WTC11 (cell line): ENCODE data around the gene C3orf85. TPM values are rescaled to one million over a fixed set of nuclear protein-coding genes. Genes with fewer than 3 reads are reported as not detected.

Experiments used
- ATAC-seq: fragments of 200-7000 bp; cut with Tn5 transposase; 2 replicates; pipeline ENCODE4 v1.10.0; 2021; ENCODE audit warnings: mild to moderate bottlenecking, moderate library complexity
- CTCF ChIA-PET: fragments of 300-600 bp; sonication (Branson Sonifier 250); formaldehyde crosslinking; loops from one replicate; lab custom pipeline; 2021; ENCODE audit warnings: antibody characterized with exemption; lab: Charles Lee
- POLR2A ChIA-PET: fragments of 350-600 bp; sonication (Branson Sonifier 250); formaldehyde crosslinking; loops from one replicate; lab custom pipeline; 2021; ENCODE audit warnings: antibody characterized with exemption; lab: Charles Lee
- DNase-seq: peaks from one replicate; pipeline ENCODE4 v3.0.0; 2021; ENCODE audit warnings: low spot score
- H3K27ac Mint-ChIP-seq: 2 replicates; pipeline ENCODE4 v1.8.0; 2021; ENCODE audit warnings: mixed read lengths
- H3K27me3 Mint-ChIP-seq: 2 replicates; pipeline ENCODE4 v1.8.0; 2021; ENCODE audit warnings: low read depth, mild to moderate bottlenecking, moderate library complexity, mixed read lengths
- H3K36me3 Mint-ChIP-seq: 2 replicates; pipeline ENCODE4 v1.8.0; 2021; ENCODE audit warnings: mixed read lengths
- H3K4me1 Mint-ChIP-seq: 2 replicates; pipeline ENCODE4 v1.8.0; 2022; ENCODE audit warnings: mixed read lengths
- H3K4me3 Mint-ChIP-seq: 2 replicates; pipeline ENCODE4 v1.8.0; 2021; ENCODE audit warnings: mild to moderate bottlenecking, moderate library complexity, mixed read lengths
- H3K9me3 Mint-ChIP-seq: 2 replicates; pipeline ENCODE4 v1.8.0; 2021; ENCODE audit warnings: mixed read lengths
- AR ChIP-seq: fragments of 250-450 bp; sonication (Bioruptor Pico); IDR thresholded peaks from 2 replicates; pipeline ENCODE4 v1.9.0; 2021; ENCODE audit warnings: mild to moderate bottlenecking
- ATF3 ChIP-seq: sonication (generic); formaldehyde crosslinking; conservative IDR thresholded peaks from 2 replicates; pipeline ENCODE4 v1.8.1; 2022; ENCODE audit warnings: mild to moderate bottlenecking, missing genetic modification reagents
- E2F4 ChIP-seq: sonication (generic); formaldehyde crosslinking; IDR thresholded peaks from 2 replicates; pipeline ENCODE4 v1.8.1; 2022; ENCODE audit warnings: low read depth, mild to moderate bottlenecking, moderate library complexity, missing genetic modification reagents, borderline replicate concordance
- E2F5 ChIP-seq: sonication (generic); formaldehyde crosslinking; IDR thresholded peaks from 2 replicates; pipeline ENCODE4 v1.8.1; 2022; ENCODE audit warnings: mild to moderate bottlenecking, moderate library complexity, missing genetic modification reagents
- ESRRA ChIP-seq: sonication (generic); formaldehyde crosslinking; IDR thresholded peaks from 2 replicates; pipeline ENCODE4 v1.8.1; 2022; ENCODE audit warnings: mild to moderate bottlenecking, missing genetic modification reagents, borderline replicate concordance
- GTF2I ChIP-seq: fragments of 250-450 bp; sonication (Bioruptor Pico); conservative IDR thresholded peaks from 2 replicates; pipeline ENCODE4 v1.4.0; 2021; ENCODE audit warnings: mild to moderate bottlenecking
- HMGXB4 ChIP-seq: sonication (generic); formaldehyde crosslinking; IDR thresholded peaks from 2 replicates; pipeline ENCODE4 v1.8.1; 2023; ENCODE audit warnings: mild to moderate bottlenecking, moderate library complexity, missing genetic modification reagents
- IRF2 ChIP-seq: sonication (generic); formaldehyde crosslinking; IDR thresholded peaks from 2 replicates; pipeline ENCODE4 v1.8.0; 2022; ENCODE audit warnings: low read depth, missing genetic modification reagents, borderline replicate concordance
- JAZF1 ChIP-seq: fragments of 250-450 bp; sonication (Bioruptor Pico); IDR thresholded peaks from 2 replicates; pipeline ENCODE4 v1.9.0; 2021; ENCODE audit warnings: moderate library complexity, mild to moderate bottlenecking, inconsistent platforms
- TEAD4 ChIP-seq: sonication (generic); formaldehyde crosslinking; IDR thresholded peaks from 2 replicates; pipeline ENCODE4 v1.8.0; 2022; ENCODE audit warnings: mild to moderate bottlenecking, missing genetic modification reagents
- ZNF121 ChIP-seq: sonication (generic); formaldehyde crosslinking; IDR thresholded peaks from 2 replicates; pipeline ENCODE4 v1.8.0; 2023; ENCODE audit warnings: missing genetic modification reagents
- ZNF396 ChIP-seq: fragments of 250-450 bp; sonication (Bioruptor Pico); IDR thresholded peaks from 2 replicates; pipeline ENCODE4 v1.8.0; 2021; ENCODE audit warnings: mild to moderate bottlenecking, moderate library complexity, borderline replicate concordance
- total RNA-seq: library from RNA; stranded (reverse); gene quantifications from 3 replicates; pipeline ENCODE4 v1.2.3, GENCODE V29; 2021
- TF ChIP-seq, protein P1 (sequence below): sonication (generic); formaldehyde crosslinking; IDR thresholded peaks from 2 replicates; pipeline ENCODE4 v1.8.1; 2023; ENCODE audit warnings: mild to moderate bottlenecking, missing genetic modification reagents, borderline replicate concordance
- TF ChIP-seq, protein P2 (sequence below): fragments of 250-450 bp; sonication (Bioruptor Pico); conservative IDR thresholded peaks from 2 replicates; pipeline ENCODE4 v1.9.0; 2021; ENCODE audit warnings: mild to moderate bottlenecking
- TF ChIP-seq, protein P3 (sequence below): sonication (generic); formaldehyde crosslinking; IDR thresholded peaks from 2 replicates; pipeline ENCODE4 v1.8.1; 2023; ENCODE audit warnings: mild to moderate bottlenecking, missing genetic modification reagents

The C3orf85 gene
- total RNA-seq, 1 experiment from 2014 or later, result not detected

DNA sequence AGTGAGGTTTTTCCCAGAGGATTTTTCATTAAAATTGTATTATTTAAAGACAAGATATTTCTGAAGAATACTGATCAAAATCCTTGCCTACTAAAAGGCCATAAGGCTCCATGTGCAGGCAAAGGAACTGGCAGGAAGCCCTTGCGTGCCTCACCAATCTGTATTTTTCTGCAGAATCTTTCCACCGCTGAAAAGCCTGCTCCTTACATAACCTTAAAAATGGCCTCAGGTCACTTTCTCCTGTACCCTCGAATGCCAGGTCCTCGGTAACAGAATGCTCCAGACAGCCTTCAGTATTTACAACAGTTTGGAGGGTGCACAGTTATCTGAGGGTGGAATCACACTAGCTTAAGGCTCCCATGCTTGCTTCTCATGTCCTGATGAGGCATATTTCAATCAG is 21.8 kb upstream of the C3orf85 start:
- H3K27me3 Mint-ChIP-seq, result no peaks in the 10 kb centered on the region
- CTCF ChIA-PET, result no interaction called here

More for the DNA sequence above, 21.8 kb upstream of the C3orf85 start:
- Mint-ChIP-seq H3K4me3 (no peak overlapping the region), H3K4me1 (no peaks in the 10 kb centered on the region), H3K27ac (no peak overlapping the region), H3K9me3 (no peaks in the 10 kb centered on the region), H3K36me3 (no peaks in the 10 kb centered on the region)
- ATAC-seq (no peak), DNase-seq (no peak)
- TF ChIP-seq E2F5 (CRISPR knock-in tag) (no peak), ESRRA (no peak), IRF2 (CRISPR knock-in tag) (no peak), HMGXB4 (CRISPR knock-in tag) (no peak), TEAD4 (CRISPR knock-in tag) (no peak), JAZF1 (no peak), GTF2I (no peak), ZNF121 (CRISPR knock-in tag) (no peak), AR (CRISPR knock-in tag) (no peak), ZNF396 (CRISPR knock-in tag) (no peak), ATF3 (no peak), E2F4 (CRISPR knock-in tag) (no peak)
- TF ChIP-seq, protein P1, sequence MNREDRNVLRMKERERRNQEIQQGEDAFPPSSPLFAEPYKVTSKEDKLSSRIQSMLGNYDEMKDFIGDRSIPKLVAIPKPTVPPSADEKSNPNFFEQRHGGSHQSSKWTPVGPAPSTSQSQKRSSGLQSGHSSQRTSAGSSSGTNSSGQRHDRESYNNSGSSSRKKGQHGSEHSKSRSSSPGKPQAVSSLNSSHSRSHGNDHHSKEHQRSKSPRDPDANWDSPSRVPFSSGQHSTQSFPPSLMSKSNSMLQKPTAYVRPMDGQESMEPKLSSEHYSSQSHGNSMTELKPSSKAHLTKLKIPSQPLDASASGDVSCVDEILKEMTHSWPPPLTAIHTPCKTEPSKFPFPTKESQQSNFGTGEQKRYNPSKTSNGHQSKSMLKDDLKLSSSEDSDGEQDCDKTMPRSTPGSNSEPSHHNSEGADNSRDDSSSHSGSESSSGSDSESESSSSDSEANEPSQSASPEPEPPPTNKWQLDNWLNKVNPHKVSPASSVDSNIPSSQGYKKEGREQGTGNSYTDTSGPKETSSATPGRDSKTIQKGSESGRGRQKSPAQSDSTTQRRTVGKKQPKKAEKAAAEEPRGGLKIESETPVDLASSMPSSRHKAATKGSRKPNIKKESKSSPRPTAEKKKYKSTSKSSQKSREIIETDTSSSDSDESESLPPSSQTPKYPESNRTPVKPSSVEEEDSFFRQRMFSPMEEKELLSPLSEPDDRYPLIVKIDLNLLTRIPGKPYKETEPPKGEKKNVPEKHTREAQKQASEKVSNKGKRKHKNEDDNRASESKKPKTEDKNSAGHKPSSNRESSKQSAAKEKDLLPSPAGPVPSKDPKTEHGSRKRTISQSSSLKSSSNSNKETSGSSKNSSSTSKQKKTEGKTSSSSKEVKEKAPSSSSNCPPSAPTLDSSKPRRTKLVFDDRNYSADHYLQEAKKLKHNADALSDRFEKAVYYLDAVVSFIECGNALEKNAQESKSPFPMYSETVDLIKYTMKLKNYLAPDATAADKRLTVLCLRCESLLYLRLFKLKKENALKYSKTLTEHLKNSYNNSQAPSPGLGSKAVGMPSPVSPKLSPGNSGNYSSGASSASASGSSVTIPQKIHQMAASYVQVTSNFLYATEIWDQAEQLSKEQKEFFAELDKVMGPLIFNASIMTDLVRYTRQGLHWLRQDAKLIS (CRISPR knock-in tag), result no peak
- TF ChIP-seq, protein P2, sequence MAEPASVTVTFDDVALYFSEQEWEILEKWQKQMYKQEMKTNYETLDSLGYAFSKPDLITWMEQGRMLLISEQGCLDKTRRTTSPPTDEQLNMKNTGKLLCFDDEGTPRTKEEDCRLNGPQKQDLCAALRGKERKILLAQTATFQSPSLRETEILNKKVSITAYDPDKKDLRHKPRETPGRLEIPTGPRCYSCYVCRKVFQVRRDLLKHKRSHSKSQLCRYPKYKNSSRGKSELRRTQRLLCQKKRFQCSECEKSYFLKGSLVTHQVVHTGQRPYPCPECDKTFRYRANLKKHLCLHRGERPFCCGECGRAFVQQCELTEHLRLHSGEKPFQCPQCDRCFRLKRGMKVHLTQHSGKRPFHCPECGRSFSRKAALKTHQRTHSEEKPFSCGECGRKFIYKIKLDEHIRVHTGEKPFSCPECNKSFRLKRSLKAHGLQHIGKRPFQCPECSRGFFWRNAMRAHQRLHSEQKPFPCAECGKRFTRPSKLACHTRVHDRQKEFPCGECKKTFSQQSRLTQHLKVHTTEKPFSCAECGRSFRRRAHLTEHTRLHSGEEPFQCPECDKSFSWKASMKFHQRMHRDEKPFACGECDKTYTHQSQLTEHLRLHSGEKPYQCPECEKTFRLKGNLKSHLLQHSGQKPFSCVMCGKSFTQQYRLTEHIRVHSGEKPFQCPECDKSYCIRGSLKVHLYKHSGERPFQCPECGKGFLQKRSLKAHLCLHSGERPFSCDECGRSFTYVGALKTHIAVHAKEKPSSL (CRISPR knock-in tag), result no peak
- TF ChIP-seq, protein P3, sequence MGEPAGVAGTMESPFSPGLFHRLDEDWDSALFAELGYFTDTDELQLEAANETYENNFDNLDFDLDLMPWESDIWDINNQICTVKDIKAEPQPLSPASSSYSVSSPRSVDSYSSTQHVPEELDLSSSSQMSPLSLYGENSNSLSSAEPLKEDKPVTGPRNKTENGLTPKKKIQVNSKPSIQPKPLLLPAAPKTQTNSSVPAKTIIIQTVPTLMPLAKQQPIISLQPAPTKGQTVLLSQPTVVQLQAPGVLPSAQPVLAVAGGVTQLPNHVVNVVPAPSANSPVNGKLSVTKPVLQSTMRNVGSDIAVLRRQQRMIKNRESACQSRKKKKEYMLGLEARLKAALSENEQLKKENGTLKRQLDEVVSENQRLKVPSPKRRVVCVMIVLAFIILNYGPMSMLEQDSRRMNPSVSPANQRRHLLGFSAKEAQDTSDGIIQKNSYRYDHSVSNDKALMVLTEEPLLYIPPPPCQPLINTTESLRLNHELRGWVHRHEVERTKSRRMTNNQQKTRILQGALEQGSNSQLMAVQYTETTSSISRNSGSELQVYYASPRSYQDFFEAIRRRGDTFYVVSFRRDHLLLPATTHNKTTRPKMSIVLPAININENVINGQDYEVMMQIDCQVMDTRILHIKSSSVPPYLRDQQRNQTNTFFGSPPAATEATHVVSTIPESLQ, result no peak
- POLR2A ChIA-PET, result no interaction called here
